SJSA1 (cell line): Measurements from ENCODE around the gene IFNA13. TPM values are rescaled to one million over a fixed set of nuclear protein-coding genes. Genes with fewer than 3 reads are reported as not detected.
A peak's percentile ranks its signal among the peaks of the same experiment; 100 is the strongest.

Experiments
- DNase-seq, 2 experiments: peaks; one replicate each; pipeline ENCODE4 v3.0.0-alpha.2; 2015 to 2020; ENCODE audit warnings: low spot score in 2 of 2, low read depth in 1 of 2
- H3K27ac ChIP-seq: fragments of 250-450 bp; sonication (Bioruptor Pico); 2 replicates; pipeline ENCODE4 v1.5.1; 2020; ENCODE audit warnings: mild to moderate bottlenecking, moderate library complexity
- H3K27me3 ChIP-seq: fragments of 250-450 bp; sonication (Bioruptor Pico); replicated peaks from 2 replicates; pipeline ENCODE4 v1.5.1; 2020; ENCODE audit warnings: mild to moderate bottlenecking, moderate library complexity
- H3K36me3 ChIP-seq: fragments of 250-450 bp; sonication (Bioruptor Pico); 2 replicates; pipeline ENCODE4 v1.5.1; 2020; ENCODE audit warnings: mild to moderate bottlenecking
- H3K4me1 ChIP-seq: fragments of 250-450 bp; sonication (Bioruptor Pico); replicated peaks from 2 replicates; pipeline ENCODE4 v1.6.1; 2021; ENCODE audit warnings: mild to moderate bottlenecking
- H3K4me3 ChIP-seq: fragments of 250-450 bp; sonication (Bioruptor Pico); 2 replicates; pipeline ENCODE4 v1.5.1; 2020; ENCODE audit warnings: mild to moderate bottlenecking
- H3K9me3 ChIP-seq: fragments of 250-450 bp; sonication (Bioruptor Pico); replicated peaks from 2 replicates; pipeline ENCODE4 v1.5.1; 2020; ENCODE audit warnings: mild to moderate bottlenecking
- total RNA-seq: library from RNA; depleted of rRNA; stranded (reverse); fragments of >200 nt; shearing (Covaris generic); gene quantifications from 2 replicates; pipeline ENCODE4 v1.2.3, GENCODE V29; 2014; rRNA removed

The IFNA13 gene
- total RNA-seq, 1 experiment from 2014 or later = not detected

- peaks cover 5% of the 10 kb centered on the region for H3K4me1 ChIP-seq
- peak; percentile 72 to 85 for DNase-seq
- no peaks in the 10 kb centered on the region for H3K27me3 ChIP-seq
- peak within 1 kb of the TSS; percentile 93 for H3K27ac ChIP-seq
- H3K9me3 ChIP-seq = no peaks in the 10 kb centered on the region
- peaks cover 21% of the 10 kb centered on the region for H3K36me3 ChIP-seq
- H3K4me3 ChIP-seq = peak within 1 kb of the TSS; percentile 88
Measured at GRCh38 chr9:21334701-21335632, 32.9 kb downstream of the IFNA13 start, which contains the start of gene KLHL9. Gene KLHL9, minus strand, starts transcription at chr9:21335404. Its CDS starts 545 bp downstream, at chr9:21334859.

- DNase-seq = no peak
- peaks cover 5% of the 10 kb centered on the region for H3K4me1 ChIP-seq
- H3K36me3 ChIP-seq = peaks cover 23% of the 10 kb centered on the region
- H3K27me3 ChIP-seq = no peaks in the 10 kb centered on the region
- no peak overlapping the region for H3K27ac ChIP-seq
- H3K9me3 ChIP-seq = no peaks in the 10 kb centered on the region
- no peak overlapping the region for H3K4me3 ChIP-seq
Measured at GRCh38 chr9:21333226-21333625, 34.6 kb downstream of the IFNA13 start.

GRCh38 chr9:21331676-21332402 lies 36.0 kb downstream of the IFNA13 start:
- Histone ChIP-seq H3K27me3 (no peaks in the 10 kb centered on the region), H3K27ac (no peak overlapping the region), H3K4me3 (no peak overlapping the region), H3K4me1 (peaks cover 5% of the 10 kb centered on the region), H3K36me3 (peaks cover 23% of the 10 kb centered on the region), H3K9me3 (no peaks in the 10 kb centered on the region)
- no peak for DNase-seq

GRCh38 chr9:21326526-21327139 lies 41.2 kb downstream of the IFNA13 start:
- DNase-seq = peak in 1 of 2 experiments; percentile 3
- H3K27ac ChIP-seq = no peak overlapping the region
- H3K4me1 ChIP-seq = no peaks in the 10 kb centered on the region
- H3K9me3 ChIP-seq = no peaks in the 10 kb centered on the region
- H3K4me3 ChIP-seq = no peak overlapping the region
- H3K36me3 ChIP-seq = peaks cover 12% of the 10 kb centered on the region
- no peaks in the 10 kb centered on the region for H3K27me3 ChIP-seq

- no peak overlapping the region for H3K4me3 ChIP-seq
- no peaks in the 10 kb centered on the region for H3K9me3 ChIP-seq
- H3K27ac ChIP-seq = no peak overlapping the region
- peaks cover 9% of the 10 kb centered on the region; the same call in 1 of the 2 replicates for H3K36me3 ChIP-seq
- H3K27me3 ChIP-seq = no peaks in the 10 kb centered on the region
- DNase-seq = no peak
- H3K4me1 ChIP-seq = no peaks in the 10 kb centered on the region
Measured at GRCh38 chr9:21324047-21324446, 43.8 kb downstream of the IFNA13 start.

- H3K27ac ChIP-seq = no peak overlapping the region
- H3K36me3 ChIP-seq = peaks cover 9% of the 10 kb centered on the region; the same call in 1 of the 2 replicates
- no peaks in the 10 kb centered on the region for H3K27me3 ChIP-seq
- no peak for DNase-seq
- no peak overlapping the region for H3K4me3 ChIP-seq
- H3K4me1 ChIP-seq = no peaks in the 10 kb centered on the region
- no peaks in the 10 kb centered on the region for H3K9me3 ChIP-seq
Measured at GRCh38 chr9:21322911-21323461, 44.9 kb downstream of the IFNA13 start.

GRCh38 chr9:21320465-21320864 lies 47.4 kb downstream of the IFNA13 start:
- Histone ChIP-seq H3K27ac (no peak overlapping the region), H3K4me3 (no peak overlapping the region), H3K9me3 (no peaks in the 10 kb centered on the region), H3K4me1 (no peaks in the 10 kb centered on the region), H3K27me3 (no peaks in the 10 kb centered on the region), H3K36me3 (peaks cover 9% of the 10 kb centered on the region; the same call in 1 of the 2 replicates)
- DNase-seq = no peak

GRCh38 chr9:21317956-21318923 lies 49.6 kb downstream of the IFNA13 start:
- peak in 1 of 2 experiments; percentile 4 for DNase-seq
- Histone ChIP-seq H3K4me3 (no peak overlapping the region), H3K4me1 (no peaks in the 10 kb centered on the region), H3K36me3 (peaks cover 8% of the 10 kb centered on the region; the same call in 1 of the 2 replicates), H3K9me3 (no peaks in the 10 kb centered on the region), H3K27me3 (no peaks in the 10 kb centered on the region), H3K27ac (no peak overlapping the region)

Other genes starting within 250 kb of the IFNA13 start
- not detected in 2 replicates for gene IFNW1, start 226.2 kb downstream of the IFNA13 start, total RNA-seq
- not detected in 2 replicates for gene IFNA21, start 201.4 kb downstream of the IFNA13 start, total RNA-seq
- not detected in 2 replicates for gene IFNA4, start 180.5 kb downstream of the IFNA13 start, total RNA-seq
- not detected in 2 replicates for gene IFNA7, start 165.9 kb downstream of the IFNA13 start, total RNA-seq
- gene IFNA10, start 160.9 kb downstream of the IFNA13 start, total RNA-seq = not detected in 2 replicates
- not detected in 2 replicates for gene IFNA16, start 150.7 kb downstream of the IFNA13 start, total RNA-seq
- gene IFNA17, start 139.8 kb downstream of the IFNA13 start, total RNA-seq = not detected in 2 replicates
- not detected in 2 replicates for gene IFNA14, start 128.1 kb downstream of the IFNA13 start, total RNA-seq
- not detected in 2 replicates for gene IFNA5, start 62.7 kb downstream of the IFNA13 start, total RNA-seq
- gene KLHL9, start 32.7 kb downstream of the IFNA13 start, total RNA-seq = 14.2 and 16.5 TPM in 2 replicates
- not detected in 2 replicates for gene IFNA6, start 17.2 kb downstream of the IFNA13 start, total RNA-seq
- not detected in 2 replicates for gene IFNA2, start 17.3 kb upstream of the IFNA13 start, total RNA-seq
- gene IFNA8, start 41.1 kb upstream of the IFNA13 start, total RNA-seq = not detected in 2 replicates
- not detected in 2 replicates for gene IFNA1, start 72.4 kb upstream of the IFNA13 start, total RNA-seq
- gene IFNE, start 114.3 kb upstream of the IFNA13 start, total RNA-seq = 0.24 TPM in 1 of 2 replicates, not detected in the other